Mammary epithelial cell (primary cell): Measurements from ENCODE around the gene DNAJC3.

Experiments used
- EZH2 ChIP-seq: IDR thresholded peaks from 2 replicates; pipeline ENCODE4 v1.6.1; 2012; ENCODE audit warnings: low read length, inconsistent platforms, borderline replicate concordance
- TF ChIP-seq, protein P1 (sequence below), 2 donors: IDR thresholded peaks in 1 of 2; conservative IDR thresholded peaks in 1 of 2; 2 replicates each; pipeline ENCODE4 v1.5.1; 2011 to 2012; ENCODE audit warnings: inconsistent platforms in 2 of 2, low read length in 2 of 2, mild to moderate bottlenecking in 2 of 2, control low read depth in 1 of 2, low read depth in 1 of 2; ENCODE audit not compliant: insufficient read depth in 1 of 2; ENCODE audit errors: extremely low read depth in 1 of 2

DNA sequence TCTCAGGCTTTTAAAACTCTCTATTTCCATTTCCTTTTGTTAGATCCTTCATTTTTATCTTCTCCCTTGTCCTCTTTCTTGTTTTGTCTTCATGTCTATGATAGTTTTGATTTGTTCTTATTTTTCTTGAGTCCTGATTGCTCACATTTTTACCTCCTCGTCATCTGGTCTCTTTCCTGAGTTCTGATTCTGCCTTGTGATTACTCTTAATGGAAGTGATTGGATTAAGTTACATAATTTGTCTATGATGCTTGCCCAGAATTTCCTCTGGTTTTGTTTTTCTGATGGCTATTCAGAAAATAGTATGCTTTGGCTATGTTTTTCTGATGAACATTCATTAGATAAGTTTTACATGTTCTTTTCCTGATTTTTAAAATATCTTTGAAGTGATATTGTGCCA lies 102.6 kb downstream of the DNAJC3 start:
- no peak for TF ChIP-seq EZH2
- TF ChIP-seq, protein P1, sequence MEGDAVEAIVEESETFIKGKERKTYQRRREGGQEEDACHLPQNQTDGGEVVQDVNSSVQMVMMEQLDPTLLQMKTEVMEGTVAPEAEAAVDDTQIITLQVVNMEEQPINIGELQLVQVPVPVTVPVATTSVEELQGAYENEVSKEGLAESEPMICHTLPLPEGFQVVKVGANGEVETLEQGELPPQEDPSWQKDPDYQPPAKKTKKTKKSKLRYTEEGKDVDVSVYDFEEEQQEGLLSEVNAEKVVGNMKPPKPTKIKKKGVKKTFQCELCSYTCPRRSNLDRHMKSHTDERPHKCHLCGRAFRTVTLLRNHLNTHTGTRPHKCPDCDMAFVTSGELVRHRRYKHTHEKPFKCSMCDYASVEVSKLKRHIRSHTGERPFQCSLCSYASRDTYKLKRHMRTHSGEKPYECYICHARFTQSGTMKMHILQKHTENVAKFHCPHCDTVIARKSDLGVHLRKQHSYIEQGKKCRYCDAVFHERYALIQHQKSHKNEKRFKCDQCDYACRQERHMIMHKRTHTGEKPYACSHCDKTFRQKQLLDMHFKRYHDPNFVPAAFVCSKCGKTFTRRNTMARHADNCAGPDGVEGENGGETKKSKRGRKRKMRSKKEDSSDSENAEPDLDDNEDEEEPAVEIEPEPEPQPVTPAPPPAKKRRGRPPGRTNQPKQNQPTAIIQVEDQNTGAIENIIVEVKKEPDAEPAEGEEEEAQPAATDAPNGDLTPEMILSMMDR (conservative IDR thresholded peaks at IDR 0.05 in 1 of 2, IDR thresholded peaks at IDR 0.05 in 1 of 2; ENCODE audit: extremely low read depth in 1 of 2, insufficient read depth in 1 of 2, low read depth in 1 of 2, low read length in 2 of 2), result no peak
